GM18858 (cell line): ENCODE data around the gene B4GALT6.

Experiments
- ATAC-seq: cut with Tn5 transposase; IDR thresholded peaks from one replicate; pipeline ENCODE4 v1.9.1; 2021; ENCODE audit not compliant: unreplicated experiment

B4GALT6 gene

GRCh38 chr18:31598021-31598805, 86.2 kb downstream of the B4GALT6 start:
- ATAC-seq = no peak

DNA sequence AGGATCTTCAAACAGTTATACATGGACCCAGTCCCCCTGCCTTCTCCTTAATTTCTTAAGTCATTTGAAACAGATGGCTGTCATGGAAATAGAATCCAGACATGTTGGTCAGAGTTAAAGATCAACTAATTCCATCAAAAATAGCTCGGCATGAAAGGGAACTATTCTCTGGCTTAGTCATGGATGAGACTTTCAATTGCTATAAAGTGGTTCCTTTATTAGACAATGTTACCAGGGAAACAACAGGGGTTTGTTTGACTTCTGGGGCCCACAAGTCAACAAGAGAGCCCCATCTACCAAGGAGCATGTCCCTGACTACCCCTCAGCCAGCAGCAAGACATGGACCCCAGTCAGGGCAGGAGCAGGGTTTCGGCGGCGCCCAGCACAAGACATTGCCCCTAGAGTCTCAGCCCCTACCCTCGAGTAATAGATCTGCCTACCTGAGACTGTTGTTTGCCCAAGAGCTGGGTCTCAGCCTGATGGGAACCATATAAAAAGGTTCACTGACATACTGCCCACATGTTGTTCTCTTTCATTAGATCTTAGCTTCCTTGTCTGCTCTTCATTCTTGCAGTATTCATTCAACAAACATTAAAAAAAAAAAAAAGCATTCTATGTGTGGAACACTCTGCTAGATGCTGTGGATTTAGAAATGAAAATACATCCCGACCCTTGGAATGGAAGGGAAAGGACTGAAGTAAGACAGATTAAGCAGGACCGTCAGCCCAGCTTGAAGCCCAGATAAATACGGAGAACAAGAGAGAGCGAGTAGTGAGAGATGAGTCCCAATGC, 88.1 kb downstream of the B4GALT6 start:
- no peak for ATAC-seq

- no peak for ATAC-seq
Measured at GRCh38 chr18:31595121-31595771, 89.1 kb downstream of the B4GALT6 start.

GRCh38 chr18:31592506-31593157, 91.7 kb downstream of the B4GALT6 start:
- ATAC-seq = no peak

- no peak for ATAC-seq
Measured at GRCh38 chr18:31591628-31592027, 92.8 kb downstream of the B4GALT6 start, which contains the start of gene TTR. Gene TTR (plus strand): TSS chr18:31591877. CDS start chr18:31591903, 26 bp downstream.

DNA sequence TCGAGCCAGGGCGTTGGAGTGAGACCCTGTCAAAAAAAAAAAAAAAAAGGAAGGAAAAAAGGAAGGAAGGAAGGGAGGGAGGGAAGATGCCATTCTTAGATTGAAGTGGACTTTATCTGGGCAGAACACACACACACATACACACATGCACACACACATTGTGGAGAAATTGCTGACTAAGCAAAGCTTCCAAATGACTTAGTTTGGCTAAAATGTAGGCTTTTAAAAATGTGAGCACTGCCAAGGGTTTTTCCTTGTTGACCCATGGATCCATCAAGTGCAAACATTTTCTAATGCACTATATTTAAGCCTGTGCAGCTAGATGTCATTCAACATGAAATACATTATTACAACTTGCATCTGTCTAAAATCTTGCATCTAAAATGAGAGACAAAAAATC, 93.3 kb downstream of the B4GALT6 start:
- no peak for ATAC-seq

- ATAC-seq = no peak
Measured at GRCh38 chr18:31590570-31590969, 93.8 kb downstream of the B4GALT6 start.

GRCh38 chr18:31587529-31587928, 96.9 kb downstream of the B4GALT6 start:
- no peak for ATAC-seq

GRCh38 chr18:31586616-31587015, 97.8 kb downstream of the B4GALT6 start:
- ATAC-seq = no peak

DNA sequence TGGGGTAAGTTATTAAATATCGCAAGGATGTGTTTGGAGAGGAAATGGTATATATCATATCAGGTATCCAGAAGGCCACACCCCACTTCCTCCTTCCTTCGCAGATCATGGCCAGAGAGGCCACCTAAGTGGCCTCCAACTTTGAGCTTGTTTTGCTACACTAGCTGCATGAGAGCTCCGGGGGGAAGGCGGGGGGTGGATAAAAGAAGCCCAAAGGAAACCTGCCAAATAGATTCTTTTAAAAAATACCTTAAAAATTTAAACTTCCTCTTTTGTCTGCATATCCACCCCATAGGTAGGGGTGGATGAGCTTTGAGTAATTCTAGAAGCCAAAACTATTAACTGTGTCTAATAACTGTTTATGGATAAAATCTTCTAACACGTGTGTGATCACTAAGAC, 98.4 kb downstream of the B4GALT6 start:
- ATAC-seq = no peak

DNA sequence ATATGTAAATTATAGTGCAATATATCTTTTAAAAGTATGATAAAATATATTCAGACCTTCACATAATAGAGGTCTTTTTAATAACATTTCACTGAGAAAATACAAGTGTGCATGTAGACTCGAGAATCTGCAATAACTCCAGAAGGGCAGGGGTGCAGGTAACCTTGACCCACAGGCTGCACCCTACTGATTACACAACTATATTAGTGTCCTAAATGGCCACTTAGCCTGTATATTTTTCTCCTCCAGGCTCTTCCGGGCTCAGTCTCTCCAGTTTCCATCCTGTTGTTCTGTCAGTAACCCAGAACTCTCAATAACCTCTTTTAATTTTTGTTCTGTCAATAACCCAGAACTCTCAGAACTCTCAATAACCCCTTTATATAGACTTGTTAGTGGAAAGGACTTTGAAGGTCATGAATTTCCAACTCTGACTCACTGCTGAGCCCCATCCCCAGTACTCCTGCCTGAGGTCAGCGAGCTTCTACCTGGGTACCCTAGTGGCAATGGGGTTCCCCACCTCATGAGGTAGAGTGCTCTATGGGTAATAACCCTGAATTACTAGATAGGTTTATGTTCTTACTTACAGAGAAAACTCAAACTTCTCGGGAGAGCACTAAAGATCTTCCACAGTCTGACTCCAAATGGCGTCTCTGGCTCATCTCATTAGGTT, 101.1 kb downstream of the B4GALT6 start:
- no peak for ATAC-seq

DNA sequence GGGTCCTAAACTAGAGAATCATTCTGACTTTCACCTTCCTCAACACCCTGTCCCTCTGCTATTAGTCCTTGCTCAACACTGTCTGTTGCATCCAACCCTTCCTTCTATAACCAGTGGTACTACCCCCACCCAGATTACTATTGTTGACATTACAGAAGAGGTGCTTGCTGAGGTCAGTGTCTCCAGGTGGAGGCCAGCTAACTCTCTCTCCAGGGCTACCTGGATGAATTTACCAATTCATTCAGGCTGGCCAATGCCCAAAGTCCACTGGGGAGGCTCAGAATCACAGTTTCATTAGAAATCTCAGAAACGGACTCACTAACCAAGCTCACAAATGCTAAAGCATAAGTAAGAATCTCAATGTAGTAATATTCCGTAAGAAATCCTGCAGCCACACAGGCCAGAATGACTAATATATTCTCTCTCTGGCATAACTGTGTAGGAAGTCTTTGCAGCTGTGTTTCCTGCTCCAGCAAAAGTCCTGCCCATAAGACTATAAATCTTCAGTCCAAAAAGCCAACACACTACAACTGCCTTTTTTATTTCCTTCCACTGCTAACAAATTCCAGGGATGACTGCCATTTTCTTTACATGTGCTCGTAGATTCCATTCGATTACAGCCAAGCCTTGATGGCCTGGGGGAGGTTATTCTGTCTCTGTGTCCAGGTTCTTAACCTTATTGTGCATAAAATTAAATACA, 102.7 kb downstream of the B4GALT6 start:
- ATAC-seq = no peak

GRCh38 chr18:31579375-31579774, 105.0 kb downstream of the B4GALT6 start:
- ATAC-seq = no peak

DNA sequence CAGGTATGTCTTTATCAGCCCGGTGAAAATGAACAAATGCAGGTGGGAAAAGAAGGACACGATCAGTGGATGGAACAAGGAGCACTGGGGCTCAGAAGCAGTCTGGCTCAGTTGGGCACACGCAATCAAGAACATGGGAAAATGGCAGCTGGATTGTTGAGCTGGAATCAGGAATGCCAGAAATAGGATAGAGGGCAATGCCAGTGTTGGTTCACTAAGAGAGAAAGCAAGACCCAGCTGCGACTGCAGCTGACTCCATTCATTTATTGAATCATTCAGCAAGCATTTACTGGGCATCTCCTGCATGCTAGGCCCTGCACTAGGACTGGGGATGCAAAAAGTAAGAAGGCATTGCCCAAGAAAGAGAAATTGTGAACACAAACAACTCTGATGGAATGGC, 106.3 kb downstream of the B4GALT6 start:
- no peak for ATAC-seq

GRCh38 chr18:31577195-31577594, 107.2 kb downstream of the B4GALT6 start:
- peak; percentile 9 for ATAC-seq

DNA sequence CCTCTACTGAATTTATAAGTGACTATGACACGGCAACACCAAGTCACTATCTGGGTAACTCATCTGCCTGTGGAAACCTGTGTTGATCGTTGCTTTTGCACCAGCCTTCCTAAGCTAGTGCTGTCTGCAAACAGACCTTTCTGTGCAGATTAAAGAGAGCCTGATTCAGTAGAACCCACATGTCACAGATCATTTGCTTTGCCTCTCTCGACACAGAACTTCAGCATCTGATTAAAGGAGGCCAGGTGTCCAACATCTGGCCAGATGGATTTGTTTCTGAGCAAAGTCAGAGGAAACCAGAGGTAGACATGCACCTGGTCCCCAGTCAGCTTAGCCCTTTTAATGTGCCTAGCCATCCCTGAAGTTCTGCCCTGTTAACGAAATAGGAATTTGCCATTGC, 107.7 kb downstream of the B4GALT6 start:
- peak; percentile 71 for ATAC-seq

- no peak for ATAC-seq
Measured at GRCh38 chr18:31575515-31576257, 108.7 kb downstream of the B4GALT6 start.

DNA sequence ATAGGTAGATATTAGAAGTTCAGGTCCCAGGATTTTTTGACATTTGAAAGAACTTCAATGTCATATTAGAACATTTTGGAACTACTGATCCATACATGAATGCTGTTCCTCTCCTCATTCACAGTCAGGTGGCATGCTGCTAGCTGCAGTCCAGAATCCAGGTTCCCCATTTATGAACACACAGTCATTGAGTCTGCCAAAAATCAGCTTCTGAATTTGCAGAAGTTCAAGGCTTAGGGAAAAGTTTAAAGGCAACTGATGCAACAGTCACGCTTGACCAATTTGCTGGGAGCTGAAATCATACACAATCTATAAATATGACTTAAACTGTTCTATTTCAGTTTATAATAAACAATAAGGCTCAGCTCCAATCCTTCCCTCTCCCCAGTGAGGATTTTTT, 110.0 kb downstream of the B4GALT6 start:
- no peak for ATAC-seq
